ENCODE measurements around the gene LOX. TPM values are rescaled to one million over a fixed set of nuclear protein-coding genes. Genes with fewer than 3 reads are reported as not detected.

LOX gene
- total and polyA plus RNA-seq, 4 donors, result 3.7 to 45.2 (median 17.1) TPM

- WGBS, 2 donors, result 67 to 68% methylated on average over 3 of the region's 3 CpGs
- TF ChIP-seq CTCF (IDR thresholded peaks at IDR 0.05; ENCODE audit: control extremely low read depth, extremely low read depth), result no peak
- DNase-seq (no peak), ATAC-seq (ENCODE audit: insufficient read depth, low FRiP score) (no peak)
- H3K9me3 ChIP-seq (ENCODE audit: control insufficient read depth in 4 of 4, insufficient read depth in 3 of 4, low read length in 3 of 4), result no peaks in the 10 kb centered on the region
- no peaks in the 10 kb centered on the region for H3K36me3 ChIP-seq (ENCODE audit: control insufficient read depth in 4 of 4, insufficient read depth in 4 of 4, low read length in 4 of 4)
- no peak overlapping the region for H3K4me3 ChIP-seq
- no peak overlapping the region for H3K9ac ChIP-seq (ENCODE audit: insufficient read depth in 1 of 2, low read length in 2 of 2)
- H3K27ac ChIP-seq (ENCODE audit: low read depth in 1 of 2, low read length in 1 of 2), result no peak overlapping the region
- H3K4me1 ChIP-seq (ENCODE audit: control insufficient read depth in 5 of 5, insufficient read depth in 5 of 5, low read length in 5 of 5), result peaks cover 0 to 5% (median 0%) of the 10 kb centered on the region in 5 donors
- H3K27me3 ChIP-seq (ENCODE audit: control insufficient read depth in 3 of 3, insufficient read depth in 3 of 3, low read length in 2 of 3), result no peaks in the 10 kb centered on the region
Observed at GRCh38 chr5:122110987-122111386, 32.9 kb upstream of the LOX start.

- WGBS, 2 donors, result 92 to 95% methylated on average over 4 of the region's 4 CpGs
- no peak for TF ChIP-seq CTCF (IDR thresholded peaks at IDR 0.05; ENCODE audit: control extremely low read depth, extremely low read depth)
- no peaks in the 10 kb centered on the region for H3K9me3 ChIP-seq (ENCODE audit: control insufficient read depth in 4 of 4, insufficient read depth in 3 of 4, low read length in 3 of 4)
- H3K27me3 ChIP-seq (ENCODE audit: control insufficient read depth in 3 of 3, insufficient read depth in 3 of 3, low read length in 2 of 3), result no peaks in the 10 kb centered on the region
- no peak for DNase-seq
- no peak overlapping the region for H3K9ac ChIP-seq (ENCODE audit: insufficient read depth in 1 of 2, low read length in 2 of 2)
- H3K27ac ChIP-seq (ENCODE audit: low read depth in 1 of 2, low read length in 1 of 2), result no peak overlapping the region
- H3K4me3 ChIP-seq, result no peak overlapping the region
- H3K36me3 ChIP-seq (ENCODE audit: control insufficient read depth in 4 of 4, insufficient read depth in 4 of 4, low read length in 4 of 4), result no peaks in the 10 kb centered on the region
- H3K4me1 ChIP-seq (ENCODE audit: control insufficient read depth in 5 of 5, insufficient read depth in 5 of 5, low read length in 5 of 5), result no peaks in the 10 kb centered on the region
- ATAC-seq (ENCODE audit: insufficient read depth, low FRiP score), result no peak
Observed at GRCh38 chr5:122107016-122107415, 29.0 kb upstream of the LOX start.

- ATAC-seq (ENCODE audit: insufficient read depth, low FRiP score) (no peak), DNase-seq (no peak)
- 90% methylated on average over 2 of the region's 2 CpGs for WGBS, 2 donors
- Histone ChIP-seq H3K27me3 (ENCODE audit: control insufficient read depth in 3 of 3, insufficient read depth in 3 of 3, low read length in 2 of 3) (no peaks in the 10 kb centered on the region), H3K27ac (ENCODE audit: low read depth in 1 of 2, low read length in 1 of 2) (no peak overlapping the region), H3K36me3 (ENCODE audit: control insufficient read depth in 4 of 4, insufficient read depth in 4 of 4, low read length in 4 of 4) (no peaks in the 10 kb centered on the region), H3K9ac (ENCODE audit: insufficient read depth in 1 of 2, low read length in 2 of 2) (no peak overlapping the region), H3K4me1 (ENCODE audit: control insufficient read depth in 5 of 5, insufficient read depth in 5 of 5, low read length in 5 of 5) (no peaks in the 10 kb centered on the region), H3K4me3 (no peak overlapping the region), H3K9me3 (ENCODE audit: control insufficient read depth in 4 of 4, insufficient read depth in 3 of 4, low read length in 3 of 4) (no peaks in the 10 kb centered on the region)
- TF ChIP-seq CTCF (IDR thresholded peaks at IDR 0.05; ENCODE audit: control extremely low read depth, extremely low read depth), result no peak
Observed at GRCh38 chr5:122105909-122106308, 27.9 kb upstream of the LOX start.

GRCh38 chr5:122102825-122103224, 24.8 kb upstream of the LOX start:
- no peak overlapping the region for H3K27ac ChIP-seq (ENCODE audit: low read depth in 1 of 2, low read length in 1 of 2)
- ATAC-seq (ENCODE audit: insufficient read depth, low FRiP score) (no peak), DNase-seq (no peak)
- no peak for TF ChIP-seq CTCF (IDR thresholded peaks at IDR 0.05; ENCODE audit: control extremely low read depth, extremely low read depth)
- H3K4me3 ChIP-seq, result no peak overlapping the region
- H3K4me1 ChIP-seq (ENCODE audit: control insufficient read depth in 5 of 5, insufficient read depth in 5 of 5, low read length in 5 of 5), result no peaks in the 10 kb centered on the region
- WGBS, 2 donors, result 75 to 83% methylated on average over 1 of the region's 1 CpG
- H3K36me3 ChIP-seq (ENCODE audit: control insufficient read depth in 4 of 4, insufficient read depth in 4 of 4, low read length in 4 of 4), result no peaks in the 10 kb centered on the region
- H3K9me3 ChIP-seq (ENCODE audit: control insufficient read depth in 4 of 4, insufficient read depth in 3 of 4, low read length in 3 of 4), result no peaks in the 10 kb centered on the region
- H3K9ac ChIP-seq (ENCODE audit: insufficient read depth in 1 of 2, low read length in 2 of 2), result no peak overlapping the region
- H3K27me3 ChIP-seq (ENCODE audit: control insufficient read depth in 3 of 3, insufficient read depth in 3 of 3, low read length in 2 of 3), result no peaks in the 10 kb centered on the region
